DMS153 treated with DMSO at 0.1 percent for 48 hours (cell line): Measurements from ENCODE around the gene GLRA3.

ENCODE experiments used
- DNase-seq: peaks from one replicate; lab custom pipeline; 2025; ENCODE audit not compliant: unreplicated experiment; lab: John Stamatoyannopoulos, UW

Gene GLRA3

DNA sequence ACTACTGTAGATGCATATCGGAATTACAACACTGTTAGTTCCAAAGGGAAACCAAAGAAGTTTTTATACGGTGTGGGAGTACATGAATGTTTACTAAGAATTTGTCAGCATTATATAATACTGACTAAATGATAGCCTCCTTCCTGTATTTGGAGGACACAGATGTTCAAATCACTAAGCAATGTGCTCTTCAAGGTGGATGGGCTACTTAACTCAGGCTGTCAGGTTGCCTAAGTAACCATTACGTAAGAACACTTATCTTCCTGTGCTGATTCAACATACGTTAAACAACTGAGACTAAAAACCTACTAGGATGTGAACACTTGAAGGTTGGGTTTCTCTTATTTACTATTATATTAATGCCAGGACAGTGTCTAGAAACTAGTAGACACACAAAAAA, 224.8 kb downstream of the GLRA3 start:
- peak; percentile 70 for DNase-seq

DNA sequence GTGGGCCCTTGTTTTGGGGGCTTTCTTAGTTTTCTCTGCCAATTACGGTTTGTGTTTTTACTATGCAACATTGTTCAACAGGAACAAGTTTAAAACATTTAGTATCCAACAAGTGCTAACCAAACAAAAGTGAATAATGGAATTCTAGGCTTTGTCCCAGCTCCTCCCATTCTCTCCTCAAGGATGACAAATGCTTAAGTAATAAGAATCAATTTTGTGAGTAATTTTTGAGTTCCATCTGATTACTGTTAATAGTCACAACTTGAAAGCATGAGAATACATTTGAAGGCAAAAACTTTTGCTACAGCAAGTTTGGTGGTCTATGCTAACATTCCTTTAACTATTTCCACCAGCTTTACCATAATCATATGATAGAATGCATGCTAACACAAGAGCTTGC, 228.7 kb downstream of the GLRA3 start:
- no peak for DNase-seq

DNA sequence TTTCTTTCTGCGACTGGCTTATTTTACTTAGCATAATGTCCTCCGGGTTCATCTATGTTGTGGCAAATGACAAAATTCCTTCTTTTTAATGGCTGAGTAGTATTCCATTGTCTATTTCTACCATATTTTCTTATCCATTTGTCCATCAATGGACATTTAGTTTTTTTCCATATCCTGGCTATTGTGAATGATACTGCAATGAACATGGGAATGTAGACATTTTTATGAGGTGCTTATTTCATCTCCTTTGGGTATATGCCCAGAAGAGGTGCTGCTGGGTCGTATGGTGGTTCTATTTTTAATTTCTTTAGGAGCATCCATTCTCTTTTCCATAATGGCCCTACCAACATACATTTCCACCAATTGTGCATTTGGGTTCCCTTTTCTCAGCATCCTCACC, 230.2 kb downstream of the GLRA3 start:
- no peak for DNase-seq

DNA sequence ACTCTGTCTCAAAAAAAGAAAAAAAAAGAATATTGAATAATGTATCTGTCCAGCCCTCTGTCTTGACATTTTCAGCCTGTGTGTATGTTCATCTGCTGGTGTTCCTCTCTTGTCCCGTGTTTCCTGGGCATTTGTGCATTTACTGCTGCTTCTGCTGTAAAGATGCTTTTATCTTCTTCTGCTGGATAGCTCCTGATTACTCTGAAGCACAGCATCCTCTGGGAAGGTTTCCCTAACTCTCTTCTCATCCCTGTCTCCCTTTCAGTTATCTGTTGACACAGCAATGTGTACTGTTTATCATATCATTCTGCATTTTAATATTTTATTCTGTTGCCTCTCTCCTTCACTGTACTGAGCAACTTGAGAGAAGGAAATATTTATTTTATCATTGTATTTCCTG, 232.5 kb downstream of the GLRA3 start:
- DNase-seq, result no peak

DNA sequence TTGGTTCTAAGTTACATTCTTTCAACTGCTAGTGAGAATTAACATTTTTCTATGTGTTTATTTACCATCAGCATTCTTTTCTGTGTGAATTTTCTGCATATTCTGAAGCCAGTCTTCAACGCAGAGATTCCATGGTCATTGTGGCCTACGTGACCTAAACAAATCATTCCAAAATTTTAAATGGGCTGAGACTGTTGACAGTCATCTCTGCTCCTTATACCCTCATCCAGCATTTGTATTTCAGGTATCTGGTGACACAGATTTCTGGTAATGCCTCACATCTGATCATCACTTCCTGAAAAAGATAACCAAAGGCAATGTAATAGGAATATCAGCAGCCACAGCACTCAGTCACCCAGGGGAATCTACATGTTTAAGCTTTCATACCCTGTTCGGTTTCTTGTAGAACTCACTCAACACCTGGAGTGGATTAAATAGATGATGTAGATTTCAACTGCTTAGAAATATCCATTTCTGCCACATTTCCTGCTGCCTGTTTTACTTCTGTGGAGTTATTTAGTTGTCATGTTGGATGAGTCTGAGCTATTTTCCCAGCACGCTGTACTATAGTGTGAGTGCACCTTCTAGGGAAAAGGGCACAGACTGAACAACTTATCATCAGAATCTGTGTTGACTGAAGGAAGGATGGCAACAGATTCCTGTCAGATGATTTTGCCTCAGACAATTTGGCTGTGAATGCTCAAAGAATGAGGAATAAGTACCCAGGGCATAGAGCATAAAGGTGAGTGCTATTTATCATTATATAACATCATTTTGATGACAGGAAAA, 233.7 kb downstream of the GLRA3 start:
- DNase-seq, result no peak

DNA sequence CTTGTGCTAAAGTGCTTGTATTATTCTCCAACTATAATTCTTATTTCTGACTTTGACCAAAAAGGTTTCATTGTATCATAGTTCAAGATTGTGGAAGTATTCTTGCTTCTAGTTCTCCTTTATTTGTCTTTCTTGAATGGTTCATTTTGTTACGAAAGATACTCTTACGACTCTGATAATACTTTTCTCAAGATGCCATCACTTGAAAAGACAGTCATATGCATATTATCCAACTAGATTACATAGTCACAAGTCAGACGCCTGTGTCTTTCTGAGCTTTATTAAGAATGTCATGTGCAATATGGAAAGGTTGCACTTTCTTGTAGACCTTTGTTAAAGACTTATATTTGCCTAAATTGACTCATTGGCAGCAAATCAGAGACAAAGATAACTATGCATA, 235.3 kb downstream of the GLRA3 start:
- no peak for DNase-seq

DNA sequence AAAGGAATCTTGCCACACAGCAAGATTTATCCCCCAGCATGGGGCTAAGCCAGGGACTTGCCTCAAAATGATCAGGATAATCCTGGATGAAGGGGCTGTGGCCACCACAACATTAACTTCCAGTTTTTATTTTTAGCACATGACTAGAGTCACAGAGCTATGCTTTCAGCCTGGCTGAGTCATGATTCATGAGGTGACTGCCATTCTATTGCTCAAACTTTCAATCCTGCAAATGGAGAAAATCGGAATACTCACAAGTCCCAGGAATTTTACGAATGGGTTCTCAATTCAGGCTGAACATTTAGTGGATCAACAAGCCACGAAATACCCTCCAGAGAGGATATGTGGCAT, 236.1 kb downstream of the GLRA3 start:
- no peak for DNase-seq

DNA sequence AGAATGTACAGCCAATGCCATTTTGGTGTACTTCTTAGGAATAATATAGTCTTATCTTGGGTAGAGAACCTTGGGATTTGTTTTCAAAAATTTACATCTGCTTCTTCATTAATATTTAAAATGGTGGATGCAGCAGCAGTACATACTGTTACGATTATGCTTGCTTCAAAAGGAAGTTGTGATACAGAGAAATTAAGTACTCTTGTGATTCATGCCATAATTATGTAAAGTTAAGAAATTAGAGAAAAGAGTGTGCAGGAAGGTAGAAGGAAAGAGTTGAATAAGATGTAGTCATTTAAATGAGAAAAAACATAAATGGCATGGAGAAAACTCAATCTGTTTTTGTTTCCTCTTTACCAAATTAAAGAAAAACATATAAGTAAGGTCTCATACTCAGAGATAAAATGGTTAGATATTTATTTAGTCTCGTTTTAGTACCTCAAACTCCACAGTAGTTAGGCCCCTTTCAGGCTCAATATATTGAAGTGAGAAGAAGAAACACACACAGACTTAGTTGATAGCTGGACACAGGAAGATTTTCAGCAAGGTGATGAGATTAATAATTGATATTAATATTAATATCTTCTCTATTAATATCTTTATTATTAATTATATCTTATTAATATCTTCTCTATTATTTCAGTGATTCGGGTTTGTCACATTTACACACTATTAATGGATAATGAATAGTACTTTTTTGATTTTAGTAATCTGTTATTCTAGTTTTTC, 236.6 kb downstream of the GLRA3 start:
- no peak for DNase-seq

DNA sequence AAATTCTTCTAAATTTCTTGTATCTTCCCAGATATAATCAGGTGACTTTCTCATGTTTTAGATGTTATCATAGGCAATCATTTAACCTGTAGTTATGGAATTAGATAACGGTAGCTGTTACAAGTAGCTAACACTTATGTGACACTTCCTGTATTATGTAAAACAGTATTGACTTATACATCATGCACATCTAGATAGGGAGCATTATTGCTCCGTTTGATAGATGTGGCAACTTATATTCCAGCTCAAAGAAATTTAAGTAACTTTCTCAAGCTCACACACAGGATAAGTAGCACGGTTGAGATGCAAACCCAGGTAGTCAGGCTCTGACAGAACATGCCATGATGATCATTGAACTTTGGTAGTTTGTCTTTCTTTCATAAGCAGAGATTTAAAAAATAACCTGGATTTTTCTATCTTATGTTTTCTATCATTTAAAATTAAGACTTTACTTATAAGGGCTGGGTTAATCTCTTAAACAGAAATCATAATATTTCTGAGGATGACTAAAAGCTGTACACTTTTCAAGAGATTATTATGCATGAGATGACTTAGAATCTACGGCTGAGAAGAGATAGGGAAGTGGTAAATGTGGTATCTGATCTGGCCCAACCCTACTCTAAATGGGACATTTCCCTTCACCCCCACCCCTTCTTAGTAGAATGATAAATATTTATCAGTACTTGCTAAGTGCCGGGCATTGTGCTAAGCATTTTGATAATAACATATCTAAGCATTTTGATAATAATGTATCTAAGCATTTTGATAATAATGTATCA, 237.6 kb downstream of the GLRA3 start:
- DNase-seq, result no peak

DNA sequence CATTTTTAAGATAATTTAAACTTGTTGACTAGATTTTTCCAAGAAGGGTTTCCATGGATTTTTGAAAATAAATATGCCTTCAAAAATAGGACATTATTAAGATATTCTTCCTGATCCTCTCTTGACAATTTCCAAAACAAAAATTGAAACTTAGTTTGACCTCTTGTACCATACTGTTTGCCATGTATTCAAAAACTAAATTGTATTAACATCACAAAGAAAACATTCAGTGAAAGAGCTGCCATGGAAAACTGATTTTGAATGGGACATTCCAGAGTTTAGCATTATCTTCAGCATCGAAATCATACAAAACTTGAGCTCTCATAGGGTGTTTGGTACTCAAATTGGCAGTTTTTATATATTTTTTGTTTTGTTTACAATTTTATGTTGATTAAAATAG, 238.7 kb downstream of the GLRA3 start:
- DNase-seq, result no peak
